AG09319 (cell line): ENCODE data around the gene TTR.

Experiments
- DNase-seq: peaks from one replicate; pipeline ENCODE4 v3.0.0-alpha.2; 2010; ENCODE audit warnings: low read depth; ENCODE audit errors: extremely low read depth
- TF ChIP-seq, protein P1 (sequence below): IDR thresholded peaks from 2 replicates; pipeline ENCODE4 v1.5.1; 2011; ENCODE audit warnings: low read depth, mild to moderate bottlenecking, inconsistent platforms, low read length, moderate library complexity

TTR gene

DNA sequence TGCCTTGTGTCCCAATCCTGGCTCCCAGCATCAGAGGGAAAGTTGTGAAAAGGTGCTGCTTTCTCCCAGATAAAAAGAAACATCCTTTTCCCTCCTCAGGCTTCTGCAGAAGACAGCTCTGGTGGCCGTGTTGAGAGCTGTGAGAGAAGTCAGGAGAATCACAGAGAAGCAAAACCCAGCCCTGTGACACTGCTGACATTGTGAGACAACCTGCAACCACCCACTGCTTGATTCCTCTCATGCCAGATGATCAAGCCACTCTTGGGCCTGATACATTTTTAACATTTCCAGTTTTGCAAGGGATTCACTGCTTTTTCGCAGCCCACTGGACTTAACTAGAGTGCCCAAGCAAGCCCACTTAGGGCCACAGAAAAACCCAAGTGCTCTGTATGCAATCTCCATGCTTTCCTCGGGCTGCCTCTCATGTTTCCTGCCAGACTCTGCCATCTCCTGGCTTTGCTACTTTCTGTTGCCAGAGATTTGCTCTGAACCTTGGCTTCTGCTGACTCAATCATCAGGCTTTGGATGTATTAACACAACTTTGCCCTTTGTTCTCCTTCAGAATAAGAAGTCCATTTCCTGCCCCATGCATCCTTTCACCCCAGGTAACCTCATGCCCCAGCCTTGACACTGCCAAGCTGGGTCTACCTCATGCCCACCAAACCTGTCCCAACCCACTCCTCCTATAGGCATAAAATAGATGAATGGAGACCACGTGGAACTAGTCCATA is 24.9 kb upstream of the TTR start:
- TF ChIP-seq, protein P1, sequence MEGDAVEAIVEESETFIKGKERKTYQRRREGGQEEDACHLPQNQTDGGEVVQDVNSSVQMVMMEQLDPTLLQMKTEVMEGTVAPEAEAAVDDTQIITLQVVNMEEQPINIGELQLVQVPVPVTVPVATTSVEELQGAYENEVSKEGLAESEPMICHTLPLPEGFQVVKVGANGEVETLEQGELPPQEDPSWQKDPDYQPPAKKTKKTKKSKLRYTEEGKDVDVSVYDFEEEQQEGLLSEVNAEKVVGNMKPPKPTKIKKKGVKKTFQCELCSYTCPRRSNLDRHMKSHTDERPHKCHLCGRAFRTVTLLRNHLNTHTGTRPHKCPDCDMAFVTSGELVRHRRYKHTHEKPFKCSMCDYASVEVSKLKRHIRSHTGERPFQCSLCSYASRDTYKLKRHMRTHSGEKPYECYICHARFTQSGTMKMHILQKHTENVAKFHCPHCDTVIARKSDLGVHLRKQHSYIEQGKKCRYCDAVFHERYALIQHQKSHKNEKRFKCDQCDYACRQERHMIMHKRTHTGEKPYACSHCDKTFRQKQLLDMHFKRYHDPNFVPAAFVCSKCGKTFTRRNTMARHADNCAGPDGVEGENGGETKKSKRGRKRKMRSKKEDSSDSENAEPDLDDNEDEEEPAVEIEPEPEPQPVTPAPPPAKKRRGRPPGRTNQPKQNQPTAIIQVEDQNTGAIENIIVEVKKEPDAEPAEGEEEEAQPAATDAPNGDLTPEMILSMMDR = no peak

DNA sequence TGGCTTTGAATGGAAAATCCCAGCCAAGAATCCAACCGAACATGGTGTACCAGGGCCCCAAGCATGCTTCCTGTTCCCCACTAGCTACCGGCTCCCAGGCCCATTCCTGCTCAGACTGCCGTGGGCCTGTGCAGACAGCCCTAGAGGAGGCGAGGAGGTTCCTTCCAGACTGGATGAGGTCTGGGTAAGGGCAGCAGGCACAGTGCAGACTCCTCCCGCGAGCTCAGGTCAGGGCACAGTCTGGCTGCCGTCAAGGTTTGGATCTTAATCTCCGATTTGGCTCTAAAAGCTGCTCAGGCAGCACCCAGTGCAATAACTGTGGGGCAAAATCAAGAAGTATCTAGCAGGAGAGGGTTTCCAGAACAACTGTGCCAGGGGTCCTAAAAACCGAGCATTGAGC is 19.3 kb upstream of the TTR start:
- no peak for DNase-seq
- TF ChIP-seq, protein P1 = no peak

More for the DNA sequence above, 24.9 kb upstream of the TTR start:
- no peak for DNase-seq

DNA sequence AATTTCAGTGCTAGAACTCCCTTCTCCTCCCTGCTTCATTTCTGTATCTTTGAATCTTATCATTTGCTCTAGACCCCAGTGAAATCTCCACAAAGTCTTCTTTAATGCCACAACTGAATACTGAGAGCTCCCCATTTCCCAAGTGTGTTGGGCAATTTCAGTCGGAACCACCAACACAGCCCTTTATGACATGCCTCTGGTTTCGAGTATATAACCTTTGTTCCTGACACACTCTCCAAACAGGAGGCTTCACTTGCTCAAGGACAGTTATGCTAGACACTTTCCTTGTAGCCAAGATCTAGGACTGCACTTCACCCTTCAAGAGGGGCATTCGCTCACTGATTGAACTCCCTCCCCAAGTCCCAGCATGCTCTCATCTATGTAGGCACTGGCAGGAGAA is 18.6 kb upstream of the TTR start:
- TF ChIP-seq, protein P1 = no peak
- no peak for DNase-seq

DNA sequence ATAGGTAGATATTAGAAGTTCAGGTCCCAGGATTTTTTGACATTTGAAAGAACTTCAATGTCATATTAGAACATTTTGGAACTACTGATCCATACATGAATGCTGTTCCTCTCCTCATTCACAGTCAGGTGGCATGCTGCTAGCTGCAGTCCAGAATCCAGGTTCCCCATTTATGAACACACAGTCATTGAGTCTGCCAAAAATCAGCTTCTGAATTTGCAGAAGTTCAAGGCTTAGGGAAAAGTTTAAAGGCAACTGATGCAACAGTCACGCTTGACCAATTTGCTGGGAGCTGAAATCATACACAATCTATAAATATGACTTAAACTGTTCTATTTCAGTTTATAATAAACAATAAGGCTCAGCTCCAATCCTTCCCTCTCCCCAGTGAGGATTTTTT is 17.3 kb upstream of the TTR start:
- DNase-seq = no peak
- TF ChIP-seq, protein P1 = no peak

DNA sequence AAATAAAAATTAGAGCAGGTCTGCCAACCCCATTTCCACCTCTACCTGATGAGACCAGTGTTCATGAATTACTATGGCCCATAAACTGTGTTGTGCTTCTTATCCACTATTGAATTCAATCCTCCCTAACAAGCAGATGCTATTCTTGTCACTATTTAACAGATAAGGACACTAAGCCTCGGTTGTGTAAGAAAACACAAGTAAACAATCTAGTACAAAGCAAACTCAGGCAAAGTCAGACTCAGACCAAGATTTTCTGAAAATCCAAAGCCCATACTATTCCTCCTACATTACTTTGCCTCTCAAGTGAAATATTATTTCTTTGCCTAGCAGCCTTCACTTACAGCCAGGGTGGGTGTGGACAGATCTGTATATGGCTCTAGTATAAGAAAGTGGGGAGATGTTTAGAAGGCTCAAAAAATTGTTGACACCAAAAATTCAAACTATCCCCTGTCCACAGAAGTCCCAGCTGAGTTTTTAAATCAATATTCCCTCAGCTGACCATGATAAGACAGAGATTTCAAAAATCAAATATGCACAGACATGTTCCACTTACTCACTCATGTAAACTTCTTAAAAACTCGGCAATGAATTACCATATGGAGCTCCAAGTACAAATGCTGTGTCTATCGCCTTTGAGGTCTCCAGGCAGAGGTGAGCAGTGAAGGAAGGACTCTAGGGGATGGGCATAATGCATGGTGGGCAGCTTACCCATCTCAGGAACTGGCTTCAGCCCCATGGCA is 16.0 kb upstream of the TTR start:
- no peak for DNase-seq
- TF ChIP-seq, protein P1 = no peak

DNA sequence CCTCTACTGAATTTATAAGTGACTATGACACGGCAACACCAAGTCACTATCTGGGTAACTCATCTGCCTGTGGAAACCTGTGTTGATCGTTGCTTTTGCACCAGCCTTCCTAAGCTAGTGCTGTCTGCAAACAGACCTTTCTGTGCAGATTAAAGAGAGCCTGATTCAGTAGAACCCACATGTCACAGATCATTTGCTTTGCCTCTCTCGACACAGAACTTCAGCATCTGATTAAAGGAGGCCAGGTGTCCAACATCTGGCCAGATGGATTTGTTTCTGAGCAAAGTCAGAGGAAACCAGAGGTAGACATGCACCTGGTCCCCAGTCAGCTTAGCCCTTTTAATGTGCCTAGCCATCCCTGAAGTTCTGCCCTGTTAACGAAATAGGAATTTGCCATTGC is 15.0 kb upstream of the TTR start:
- no peak for DNase-seq
- TF ChIP-seq, protein P1 = no peak

DNA sequence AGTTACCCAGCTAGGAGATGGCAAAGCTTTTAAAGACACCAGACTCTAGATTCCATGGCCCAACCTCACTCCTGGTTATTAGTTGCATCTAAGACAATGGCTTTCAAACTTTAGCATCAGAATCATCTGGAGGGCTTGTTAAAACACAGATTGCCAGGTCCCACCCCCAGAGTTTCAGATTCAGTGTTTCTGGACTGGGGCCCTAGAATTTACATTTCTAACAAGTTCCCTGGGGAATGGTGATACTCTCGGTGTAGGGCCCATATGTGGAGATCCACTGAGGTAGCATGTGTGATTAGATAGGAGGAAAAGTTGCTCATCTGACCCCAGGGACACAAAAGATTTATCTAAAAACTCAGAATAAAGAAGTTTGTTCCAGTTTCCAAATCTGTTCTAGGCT is 14.5 kb upstream of the TTR start:
- no peak for DNase-seq
- TF ChIP-seq, protein P1 = no peak
